ENCODE results near the gene ZMYM2.

DNA sequence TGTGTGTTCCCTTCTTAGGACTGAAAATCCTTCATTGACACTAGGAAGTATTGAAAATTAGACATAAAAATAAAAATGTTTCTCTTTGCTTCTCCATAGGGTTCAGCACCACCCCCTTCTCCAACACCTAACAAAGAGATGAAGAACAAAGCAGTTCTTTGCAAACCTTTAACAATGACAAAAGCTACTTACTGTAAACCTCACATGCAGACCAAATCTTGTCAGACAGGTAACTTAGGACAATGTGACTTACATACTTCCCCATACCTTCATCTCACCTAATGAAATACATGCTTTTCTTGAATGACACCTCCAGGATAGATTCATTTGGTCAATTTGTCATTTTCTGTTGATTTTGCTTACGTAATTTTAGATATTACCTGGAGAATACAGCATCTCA, 99.9 kb downstream of the ZMYM2 start:
- TF ChIP-seq, protein P1, sequence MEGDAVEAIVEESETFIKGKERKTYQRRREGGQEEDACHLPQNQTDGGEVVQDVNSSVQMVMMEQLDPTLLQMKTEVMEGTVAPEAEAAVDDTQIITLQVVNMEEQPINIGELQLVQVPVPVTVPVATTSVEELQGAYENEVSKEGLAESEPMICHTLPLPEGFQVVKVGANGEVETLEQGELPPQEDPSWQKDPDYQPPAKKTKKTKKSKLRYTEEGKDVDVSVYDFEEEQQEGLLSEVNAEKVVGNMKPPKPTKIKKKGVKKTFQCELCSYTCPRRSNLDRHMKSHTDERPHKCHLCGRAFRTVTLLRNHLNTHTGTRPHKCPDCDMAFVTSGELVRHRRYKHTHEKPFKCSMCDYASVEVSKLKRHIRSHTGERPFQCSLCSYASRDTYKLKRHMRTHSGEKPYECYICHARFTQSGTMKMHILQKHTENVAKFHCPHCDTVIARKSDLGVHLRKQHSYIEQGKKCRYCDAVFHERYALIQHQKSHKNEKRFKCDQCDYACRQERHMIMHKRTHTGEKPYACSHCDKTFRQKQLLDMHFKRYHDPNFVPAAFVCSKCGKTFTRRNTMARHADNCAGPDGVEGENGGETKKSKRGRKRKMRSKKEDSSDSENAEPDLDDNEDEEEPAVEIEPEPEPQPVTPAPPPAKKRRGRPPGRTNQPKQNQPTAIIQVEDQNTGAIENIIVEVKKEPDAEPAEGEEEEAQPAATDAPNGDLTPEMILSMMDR (conservative IDR thresholded peaks at IDR 0.05; ENCODE audit: low read length) = no peak
- no peak for TF ChIP-seq EZH2phosphoT487 (IDR thresholded peaks at IDR 0.05; ENCODE audit: borderline replicate concordance)

All from Loucy (cell line).